ENCODE measurements around the gene HERPUD1.
"Not testable (repeated sequence)": the region's sequence is repeated elsewhere in the genome, so short reads cannot be mapped to it uniquely, and the experiment has no call there.

Gene HERPUD1

DNA sequence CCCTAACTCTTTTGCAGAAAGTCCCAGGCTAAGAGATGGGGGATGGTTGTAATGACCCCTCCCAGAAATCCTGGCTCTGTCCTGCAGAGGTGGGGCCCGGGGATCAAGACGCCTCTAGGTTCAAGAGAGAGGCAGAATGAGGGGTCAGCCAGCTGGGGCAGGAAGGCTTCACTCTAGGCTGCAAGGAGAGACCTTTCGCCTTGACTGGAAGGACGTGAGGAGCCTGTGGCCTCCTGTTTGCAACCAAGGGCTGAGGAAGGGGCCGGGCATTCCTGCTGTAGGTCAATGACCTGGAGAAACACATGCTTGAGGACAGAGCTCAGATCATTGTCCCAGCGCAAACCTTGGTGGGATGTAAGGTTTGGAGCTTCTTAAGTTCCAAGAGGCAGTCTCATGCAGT, 21.1 kb downstream of the HERPUD1 start:
- no peak for DNase-seq (ENCODE audit: low read depth in 2 of 2, low spot score in 1 of 2)

DNA sequence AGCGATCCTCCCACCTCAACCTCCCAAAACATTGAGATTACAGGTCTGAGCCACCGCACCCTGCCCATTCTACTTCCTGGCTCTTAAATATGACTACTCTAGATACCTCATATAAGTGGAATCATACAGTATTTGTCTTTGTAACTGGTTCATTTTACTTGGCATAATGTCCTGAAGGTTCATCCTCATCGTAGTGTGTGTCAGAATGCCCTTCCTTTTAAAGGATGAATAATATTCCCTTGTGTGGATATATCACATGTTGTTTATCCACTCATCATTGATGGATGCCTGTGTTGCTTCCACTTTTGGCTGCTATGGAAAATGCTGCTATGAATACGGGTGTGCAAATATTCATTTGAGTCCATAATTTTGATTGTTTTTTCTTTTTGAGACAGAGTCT, 24.1 kb downstream of the HERPUD1 start:
- no peak for DNase-seq (ENCODE audit: low read depth in 2 of 2, low spot score in 1 of 2)

DNA sequence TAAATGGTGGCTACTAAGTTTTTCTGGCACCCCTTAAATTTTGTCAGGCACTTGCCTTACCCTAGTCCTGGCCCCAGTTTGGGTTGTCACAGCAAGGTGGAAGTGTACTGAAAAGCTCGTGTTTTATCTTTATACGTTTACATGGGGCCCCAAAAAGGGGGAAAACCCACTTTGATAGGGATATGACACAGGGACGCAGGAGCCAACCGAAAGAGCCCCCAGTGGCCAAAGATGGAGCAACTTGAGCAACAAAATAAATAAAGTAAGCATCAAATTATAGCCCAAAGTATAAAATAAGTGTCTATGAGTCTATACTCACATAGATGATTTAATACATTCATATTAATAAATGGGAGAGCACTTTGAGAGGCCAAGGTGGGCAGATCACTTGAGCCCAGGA, 24.8 kb downstream of the HERPUD1 start:
- DNase-seq (ENCODE audit: low read depth in 2 of 2, low spot score in 1 of 2): no peak

DNA sequence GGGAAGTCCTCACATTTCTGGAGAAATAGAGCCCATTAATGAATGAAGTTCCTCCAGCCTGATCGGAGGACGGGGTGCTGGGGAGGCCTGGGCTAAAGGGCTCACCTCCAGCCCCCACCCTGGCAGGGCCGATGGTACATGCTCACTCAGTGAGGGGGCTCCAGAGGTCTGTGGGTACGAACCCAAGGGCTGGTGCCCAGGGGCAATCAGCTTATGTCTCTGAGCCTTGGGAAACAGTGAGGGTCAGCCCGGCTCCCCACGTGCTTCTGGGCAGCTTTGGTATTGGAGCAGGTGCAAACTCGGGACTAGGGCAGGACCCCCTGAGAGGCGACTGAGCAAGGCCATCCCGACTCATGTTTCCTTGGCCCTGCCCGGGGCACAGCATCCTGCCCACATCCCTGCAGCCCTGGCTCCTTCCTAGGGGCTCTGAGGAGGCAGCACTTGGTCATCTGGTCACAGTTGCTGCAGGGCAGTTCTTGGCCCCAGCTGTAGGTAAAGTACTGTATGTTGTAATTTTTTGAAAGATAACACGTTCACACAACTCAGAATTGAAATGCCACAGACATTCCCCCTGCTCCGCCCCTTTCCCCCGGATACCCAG, 28.8 kb downstream of the HERPUD1 start:
- no peak for DNase-seq (ENCODE audit: low read depth in 2 of 2, low spot score in 1 of 2)

DNA sequence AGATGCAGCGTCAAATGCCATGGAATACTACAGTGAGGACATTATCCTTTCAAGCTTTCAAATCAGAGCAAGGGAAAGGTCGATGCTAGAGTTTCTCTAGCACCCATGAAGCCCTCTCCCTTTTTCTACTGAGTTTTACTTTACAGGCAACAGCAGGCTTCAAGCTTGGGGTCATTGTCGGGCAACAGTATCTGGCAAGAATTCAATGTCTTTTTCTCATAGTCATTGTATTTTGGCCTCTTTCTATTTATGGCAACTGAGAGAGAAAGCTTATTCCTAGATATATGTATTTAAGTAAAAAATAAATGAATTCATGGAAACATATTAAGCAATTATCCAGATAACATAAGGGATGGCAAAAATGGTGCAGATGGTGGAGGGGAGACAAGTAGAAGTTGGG, 29.4 kb downstream of the HERPUD1 start:
- DNase-seq (ENCODE audit: low read depth in 2 of 2, low spot score in 1 of 2): no peak

DNA sequence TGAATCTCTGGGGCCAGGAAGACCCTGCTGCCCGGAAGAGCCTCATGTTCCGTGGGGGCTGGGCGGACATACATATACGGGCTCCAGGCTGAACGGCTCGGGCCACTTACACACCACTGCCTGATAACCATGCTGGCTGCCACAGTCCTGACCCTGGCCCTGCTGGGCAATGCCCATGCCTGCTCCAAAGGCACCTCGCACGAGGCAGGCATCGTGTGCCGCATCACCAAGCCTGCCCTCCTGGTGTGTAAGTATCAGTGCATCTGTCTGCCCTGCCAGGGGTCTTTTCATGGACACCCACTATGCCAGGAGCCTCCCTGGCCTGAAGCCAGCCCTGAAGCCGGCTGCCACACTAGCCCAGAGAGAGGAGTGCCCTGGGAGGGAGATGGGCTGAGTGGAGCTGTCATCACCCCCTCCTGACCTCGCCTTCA, 29.9 kb downstream of the HERPUD1 start, which contains the start of gene CETP:
Gene CETP, plus strand, starts transcription at position 100 of the 431 bp plus-strand sequence. Its CDS starts 30 bp downstream, at position 130.
- DNase-seq (ENCODE audit: low read depth in 2 of 2, low spot score in 1 of 2): no peak

DNA sequence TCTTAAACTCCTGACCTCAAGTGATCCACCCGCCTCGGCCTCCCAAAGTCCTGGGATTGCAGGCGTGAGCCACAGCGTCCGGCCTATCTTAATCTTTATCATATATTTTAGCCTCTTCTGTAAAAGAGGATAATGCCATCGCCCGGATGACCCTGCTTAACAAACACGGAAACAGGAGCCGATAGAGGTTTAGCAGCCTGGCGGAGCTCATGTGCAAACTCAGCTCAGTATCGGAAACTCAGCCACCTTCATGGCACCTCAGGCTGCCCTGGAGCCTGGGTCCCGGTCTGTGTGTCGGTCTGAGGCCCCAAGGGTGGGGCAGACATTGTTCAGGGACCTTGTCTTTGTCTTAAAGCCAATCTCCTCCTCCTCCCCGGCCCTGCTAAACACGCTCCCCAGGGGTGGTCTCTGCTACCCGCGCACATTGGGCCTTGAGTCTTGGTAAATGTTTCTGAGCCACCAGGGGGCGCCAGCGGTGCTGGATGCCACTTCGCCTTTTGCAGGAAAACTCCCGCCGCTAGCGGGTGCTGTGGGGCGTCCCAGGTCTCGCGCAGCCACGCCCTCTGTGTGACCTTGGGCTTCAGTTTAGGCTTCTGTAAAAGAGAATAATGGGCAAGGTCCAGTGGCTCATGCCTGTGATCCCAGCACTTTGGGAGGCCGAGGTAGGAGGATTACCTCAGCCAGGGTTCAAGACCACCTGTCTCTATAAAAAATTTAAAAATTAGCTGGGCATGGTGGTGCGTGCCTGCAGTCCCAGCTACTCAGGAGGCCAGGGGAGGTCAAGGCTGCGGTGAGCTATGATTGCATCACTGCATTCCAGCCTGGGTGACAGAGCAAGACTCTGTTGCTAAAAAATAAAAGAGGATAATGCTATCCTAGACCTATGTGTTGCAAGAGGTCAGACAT, 32.6 kb downstream of the HERPUD1 start:
- DNase-seq (ENCODE audit: low read depth in 2 of 2, low spot score in 1 of 2): peak; percentile 90 to 92

DNA sequence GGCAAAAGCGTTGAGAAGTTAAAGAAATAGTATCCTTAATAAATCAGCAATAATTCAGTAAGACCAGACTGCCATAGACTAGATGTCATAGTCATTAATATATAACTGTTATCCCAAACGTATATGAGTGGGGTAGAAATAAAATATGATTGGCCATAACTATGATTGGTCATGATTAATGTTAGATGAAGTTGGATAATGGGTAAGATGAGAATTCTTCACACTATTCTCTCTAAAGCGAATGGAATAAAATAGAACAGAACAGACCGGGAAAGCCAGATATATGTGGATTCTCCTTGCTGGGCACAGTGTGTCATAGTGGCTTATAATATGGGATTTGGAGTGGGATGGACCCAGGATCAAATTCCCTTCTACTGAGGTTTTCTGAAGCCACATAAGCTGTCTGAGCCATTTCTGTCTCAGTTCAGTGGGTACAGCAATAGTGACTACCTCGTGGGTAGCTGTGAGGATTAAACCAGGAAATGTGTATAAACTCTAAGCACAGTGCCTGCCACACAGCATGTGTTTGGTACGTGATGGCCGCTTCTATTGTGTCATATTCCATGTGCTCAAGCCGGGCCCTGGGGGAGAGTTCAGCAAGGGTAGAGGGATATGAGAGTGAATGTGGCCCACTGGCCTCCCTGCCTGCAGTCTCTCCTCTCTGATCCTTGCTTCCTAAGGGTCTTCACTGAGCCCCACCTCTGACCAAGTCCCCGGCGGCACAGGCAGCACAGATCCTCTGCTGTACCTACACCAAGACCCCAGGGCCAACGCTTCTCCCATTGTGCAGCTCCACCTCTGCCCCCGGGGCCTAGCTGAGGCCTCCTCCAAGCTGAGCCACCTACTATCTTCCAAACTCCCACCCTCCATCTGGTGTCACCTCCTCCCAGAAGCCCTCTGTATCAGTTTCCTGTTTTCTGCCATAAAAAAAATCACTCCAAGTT, 33.5 kb downstream of the HERPUD1 start:
- no peak for DNase-seq (ENCODE audit: low read depth in 2 of 2, low spot score in 1 of 2)

DNA sequence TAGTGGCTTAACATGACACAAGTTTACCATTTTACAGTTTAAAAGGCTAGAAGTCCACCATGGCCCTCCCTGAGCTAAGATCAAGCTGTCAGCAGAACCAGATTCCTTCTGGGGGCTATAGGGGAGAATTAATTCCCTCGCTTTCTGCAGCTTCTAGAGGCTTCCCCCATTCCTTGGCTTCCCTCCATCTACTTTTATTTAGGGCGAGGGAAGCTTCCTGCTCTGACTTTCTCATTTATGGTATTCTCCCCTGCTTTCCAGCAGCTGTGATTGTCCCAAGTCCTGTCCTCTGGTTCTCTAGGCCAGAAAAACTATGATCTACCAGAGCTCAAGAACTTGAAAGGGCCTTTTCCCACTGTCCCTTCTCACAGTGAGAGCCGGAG, 34.1 kb downstream of the HERPUD1 start:
- no peak for DNase-seq (ENCODE audit: low read depth in 2 of 2, low spot score in 1 of 2)

DNA sequence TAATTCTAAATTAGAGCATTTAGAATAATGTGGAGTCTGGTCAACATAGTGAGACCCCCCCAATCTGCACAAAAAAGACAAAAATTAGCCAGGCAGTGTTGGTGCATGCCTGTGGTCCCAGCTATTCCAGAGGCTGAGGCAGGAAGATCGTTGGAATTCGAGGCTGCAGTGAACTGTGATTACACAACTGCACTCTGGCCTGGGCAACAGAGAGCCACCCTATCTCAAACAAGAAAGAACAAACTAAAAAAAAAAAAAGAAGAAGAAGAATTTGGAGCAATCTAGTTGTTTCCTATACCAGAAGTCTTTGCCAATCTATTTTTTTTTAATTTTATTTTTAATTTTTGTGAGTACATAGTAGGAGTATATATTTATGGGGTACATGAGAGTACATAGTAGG, 35.8 kb downstream of the HERPUD1 start:
- DNase-seq (ENCODE audit: low read depth in 2 of 2, low spot score in 1 of 2): no peak

DNA sequence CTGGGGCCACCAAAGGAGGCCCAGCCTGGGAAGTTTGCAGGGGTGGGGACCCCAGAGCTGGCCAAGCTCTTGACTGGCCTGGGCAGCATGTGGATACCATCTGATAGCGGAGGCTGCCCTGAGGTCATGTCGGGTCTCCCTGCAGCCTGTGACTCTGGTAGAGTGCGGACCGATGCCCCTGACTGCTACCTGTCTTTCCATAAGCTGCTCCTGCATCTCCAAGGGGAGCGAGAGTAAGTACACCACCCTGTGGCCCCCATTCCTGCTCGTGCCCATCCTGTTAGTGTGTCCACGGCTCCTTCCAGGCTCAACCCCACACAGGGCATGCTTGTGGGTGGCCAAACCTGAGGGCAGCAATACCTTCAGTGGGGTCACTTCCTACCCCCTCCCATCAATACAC, 37.8 kb downstream of the HERPUD1 start:
- DNase-seq (ENCODE audit: low read depth in 2 of 2, low spot score in 1 of 2): no peak

DNA sequence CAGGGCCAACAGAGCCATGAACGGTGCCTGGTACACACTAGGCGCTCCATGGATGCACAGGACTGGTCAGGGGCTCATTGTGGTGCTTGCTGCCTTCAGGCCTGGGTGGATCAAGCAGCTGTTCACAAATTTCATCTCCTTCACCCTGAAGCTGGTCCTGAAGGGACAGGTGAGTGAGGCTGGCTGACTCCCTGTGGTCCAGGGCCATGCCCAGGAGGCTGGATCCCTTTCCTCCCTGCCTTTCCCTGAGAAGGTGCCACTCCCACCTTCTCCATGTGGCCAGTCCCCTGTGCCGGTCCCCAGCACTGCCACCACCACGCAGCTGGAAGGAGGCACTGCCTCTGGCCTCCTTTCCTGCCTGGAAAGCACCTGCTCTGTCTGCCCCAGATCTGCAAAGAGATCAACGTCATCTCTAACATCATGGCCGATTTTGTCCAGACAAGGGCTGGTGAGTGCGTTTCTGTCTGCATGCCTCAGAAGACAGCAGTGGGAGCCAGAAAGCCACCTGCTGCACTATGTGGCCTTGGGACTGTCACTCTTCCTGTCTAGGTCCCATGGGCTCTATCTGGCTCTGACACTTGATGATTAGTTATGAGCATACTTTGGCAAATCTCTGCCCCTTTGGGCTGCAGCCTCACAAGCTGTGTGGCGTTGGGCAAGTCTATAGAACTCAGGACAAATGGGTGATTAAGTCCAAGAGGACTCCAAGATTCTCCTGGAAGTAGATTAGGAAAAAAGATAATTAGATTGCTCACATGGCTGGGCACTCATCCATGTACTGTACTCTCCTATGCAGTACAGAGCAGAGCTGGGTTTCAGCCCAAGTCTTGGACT, 39.2 kb downstream of the HERPUD1 start:
- no peak for DNase-seq (ENCODE audit: low read depth in 2 of 2, low spot score in 1 of 2)

DNA sequence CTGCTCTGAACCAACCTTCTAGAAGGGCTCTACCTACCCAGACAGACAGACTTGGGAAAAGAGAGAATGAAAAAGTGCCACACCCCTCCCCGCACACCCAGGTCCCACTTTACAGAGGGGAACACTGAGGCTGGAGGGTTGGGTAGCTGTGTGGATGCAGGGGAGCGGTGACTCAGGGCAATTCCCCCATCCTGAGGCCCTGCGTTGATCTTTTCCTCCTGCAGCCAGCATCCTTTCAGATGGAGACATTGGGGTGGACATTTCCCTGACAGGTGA, 39.8 kb downstream of the HERPUD1 start:
- DNase-seq (ENCODE audit: low read depth in 2 of 2, low spot score in 1 of 2): no peak

DNA sequence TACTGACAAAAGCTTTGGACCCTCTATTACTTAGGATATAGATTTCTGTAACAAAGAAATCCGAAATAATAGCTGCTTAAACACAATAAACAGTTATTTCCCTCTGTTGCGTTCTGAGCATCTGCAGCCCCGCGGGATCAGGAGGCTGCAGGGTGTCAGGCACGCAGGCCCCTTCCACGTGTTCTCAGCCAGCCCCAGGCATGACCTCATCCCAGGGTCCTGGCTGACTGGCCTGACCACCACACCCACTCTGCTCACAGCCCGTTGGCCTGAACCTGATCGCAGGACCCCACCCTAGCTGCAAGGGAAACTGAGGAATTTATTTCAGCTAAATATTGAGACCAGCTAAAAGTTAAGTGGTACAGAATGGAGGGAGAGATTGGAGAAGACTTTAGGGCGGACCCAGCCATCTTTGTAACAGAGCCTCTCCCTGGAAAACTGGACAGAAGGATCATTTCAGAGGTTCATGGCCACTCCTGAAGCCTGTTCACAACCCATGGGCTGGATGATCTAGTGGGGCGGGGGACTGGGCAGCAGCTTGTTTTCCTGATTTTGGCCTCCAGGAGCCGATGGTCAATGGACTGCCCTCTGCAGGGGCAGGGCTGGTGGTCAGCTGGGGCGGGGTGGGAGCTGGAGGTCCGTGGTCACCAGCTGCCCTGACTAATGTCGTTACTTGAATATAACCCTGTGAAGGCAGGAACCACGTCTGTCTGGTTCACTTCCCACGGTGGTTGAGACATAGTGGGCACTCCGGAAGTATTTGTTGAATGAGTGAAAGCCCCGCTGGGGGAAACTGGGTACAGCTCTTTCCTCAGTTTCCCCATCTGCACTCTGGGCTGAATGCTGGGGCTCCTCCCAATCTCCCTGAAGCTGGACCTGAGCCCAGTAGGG, 40.7 kb downstream of the HERPUD1 start:
- DNase-seq (ENCODE audit: low read depth in 2 of 2, low spot score in 1 of 2): no peak

DNA sequence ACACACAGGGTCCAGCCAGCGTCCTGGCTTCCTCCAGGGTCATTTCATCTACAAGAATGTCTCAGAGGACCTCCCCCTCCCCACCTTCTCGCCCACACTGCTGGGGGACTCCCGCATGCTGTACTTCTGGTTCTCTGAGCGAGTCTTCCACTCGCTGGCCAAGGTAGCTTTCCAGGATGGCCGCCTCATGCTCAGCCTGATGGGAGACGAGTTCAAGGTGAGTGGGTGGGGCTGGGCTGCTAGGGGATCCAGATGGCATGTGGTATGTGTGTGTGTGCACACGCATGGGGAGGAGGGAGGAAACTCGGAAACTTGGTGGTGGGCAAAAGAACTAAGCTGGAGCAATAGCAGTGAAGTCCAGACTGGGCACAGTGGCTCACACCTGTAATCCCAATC, 41.4 kb downstream of the HERPUD1 start:
- no peak for DNase-seq (ENCODE audit: low read depth in 2 of 2, low spot score in 1 of 2)

DNA sequence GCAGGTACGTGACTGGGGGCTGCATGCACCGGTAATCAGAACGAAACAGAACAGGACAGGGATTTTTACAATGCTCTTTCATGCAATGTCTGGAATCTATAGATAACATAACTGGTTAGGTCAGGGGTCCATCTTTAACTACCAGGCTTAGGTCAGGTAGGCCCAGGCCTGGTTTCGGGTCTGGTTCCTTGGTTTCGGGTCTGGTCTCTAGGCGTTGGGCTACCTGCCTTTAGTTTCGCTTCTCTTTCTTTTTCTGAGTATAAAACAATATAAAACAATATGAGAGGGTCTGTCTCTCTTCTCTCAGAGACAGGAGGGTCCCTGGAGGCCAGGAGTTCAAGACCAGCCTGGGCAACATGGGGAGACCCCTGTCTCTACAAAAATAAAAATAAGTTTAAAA, 42.0 kb downstream of the HERPUD1 start:
- DNase-seq (ENCODE audit: low read depth in 2 of 2, low spot score in 1 of 2): not testable (repeated sequence)

DNA sequence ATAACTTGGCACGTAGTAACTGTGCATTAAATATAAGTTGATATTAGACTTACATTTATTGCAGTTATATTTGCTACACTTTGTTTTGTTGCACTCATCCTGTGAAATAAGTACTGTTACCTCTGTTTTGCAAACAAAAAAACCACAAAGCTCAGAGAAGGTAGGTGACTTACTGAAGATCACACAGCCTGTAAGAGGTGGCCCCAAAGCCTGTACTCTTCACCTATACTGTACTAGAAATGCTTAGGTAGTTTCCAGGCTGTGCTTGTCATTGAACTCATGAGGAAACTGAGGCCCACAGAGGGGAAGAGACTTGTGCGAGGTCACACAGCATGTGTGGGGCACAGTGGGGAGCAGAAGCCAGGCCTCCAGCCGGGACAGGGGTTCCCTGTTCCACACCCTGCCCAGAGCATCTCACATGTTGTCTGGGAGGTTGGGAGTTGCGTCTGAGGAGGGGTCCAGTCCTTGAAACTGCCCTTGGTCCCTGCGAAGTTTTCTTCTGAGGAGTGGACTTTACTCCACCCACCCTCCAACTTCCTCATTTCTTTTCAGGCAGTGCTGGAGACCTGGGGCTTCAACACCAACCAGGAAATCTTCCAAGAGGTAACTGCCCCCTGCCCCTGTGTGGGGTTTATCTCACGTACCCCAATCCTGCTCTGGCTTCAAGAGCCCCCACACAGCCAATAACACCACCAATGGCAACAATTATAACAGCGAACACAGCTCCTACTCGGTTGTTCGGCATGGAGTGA, 42.8 kb downstream of the HERPUD1 start:
- DNase-seq (ENCODE audit: low read depth in 2 of 2, low spot score in 1 of 2): no peak

DNA sequence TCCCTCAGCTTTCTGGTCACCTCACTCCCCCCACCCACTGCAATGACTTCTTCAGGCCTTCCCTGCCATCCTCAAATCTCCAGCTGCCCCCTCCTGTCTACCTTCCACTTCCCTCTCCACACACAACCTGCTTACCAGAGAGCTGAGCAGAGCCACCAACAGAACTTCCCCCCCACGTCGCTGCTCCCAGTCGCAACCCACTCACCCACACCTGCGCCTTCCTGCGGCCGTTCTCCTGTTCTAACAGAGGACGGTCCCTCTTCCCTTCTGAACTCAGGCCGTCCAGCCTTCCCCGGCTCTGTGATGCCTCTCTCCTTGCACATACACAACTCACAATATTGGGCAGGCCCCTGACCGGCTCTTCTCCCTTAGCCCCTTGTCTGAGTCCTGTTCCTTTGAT, 43.8 kb downstream of the HERPUD1 start:
- DNase-seq (ENCODE audit: low read depth in 2 of 2, low spot score in 1 of 2): no peak

DNA sequence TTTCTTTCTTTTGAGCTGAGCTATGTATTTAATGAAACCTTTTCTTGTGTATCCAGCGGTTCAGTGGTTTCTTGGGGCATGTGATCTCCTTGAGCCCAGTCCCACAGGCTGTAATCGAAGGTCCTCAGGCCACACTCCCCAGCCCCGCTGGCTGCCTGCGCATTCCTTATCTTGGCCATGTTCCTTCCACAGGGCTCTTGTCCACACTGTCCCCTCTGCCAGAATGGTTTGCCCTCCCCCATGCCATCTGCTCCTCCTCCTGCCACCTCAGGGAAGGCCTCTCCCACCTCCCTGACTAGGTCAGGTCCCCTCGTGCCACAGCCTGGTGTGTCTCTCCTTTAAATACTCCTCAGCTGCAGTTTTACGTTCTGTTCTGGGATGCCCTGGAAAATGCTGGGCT, 45.3 kb downstream of the HERPUD1 start:
- DNase-seq (ENCODE audit: low read depth in 2 of 2, low spot score in 1 of 2): no peak
